D721Med (cell line): Measurements from ENCODE around the gene TLE2.
"Not testable (repeated sequence)": the region's sequence is repeated elsewhere in the genome, so short reads cannot be mapped to it uniquely, and the experiment has no call there.

Source experiments
- DNase-seq: peaks from one replicate; pipeline ENCODE4 v3.0.0; 2011; ENCODE audit warnings: low spot score; ENCODE audit not compliant: insufficient read length
- FAIRE-seq: peaks from 2 replicates; lab custom pipeline; 2011; peaks lifted over from hg19 to GRCh38; lab: Jason Lieb, UNC
- CTCF ChIP-seq: IDR thresholded peaks from 2 replicates; pipeline ENCODE4 v1.5.1; 2012; ENCODE audit warnings: mild to moderate bottlenecking, control low read depth; ENCODE audit not compliant: insufficient read depth; ENCODE audit errors: missing control alignments

TLE2 gene

DNA sequence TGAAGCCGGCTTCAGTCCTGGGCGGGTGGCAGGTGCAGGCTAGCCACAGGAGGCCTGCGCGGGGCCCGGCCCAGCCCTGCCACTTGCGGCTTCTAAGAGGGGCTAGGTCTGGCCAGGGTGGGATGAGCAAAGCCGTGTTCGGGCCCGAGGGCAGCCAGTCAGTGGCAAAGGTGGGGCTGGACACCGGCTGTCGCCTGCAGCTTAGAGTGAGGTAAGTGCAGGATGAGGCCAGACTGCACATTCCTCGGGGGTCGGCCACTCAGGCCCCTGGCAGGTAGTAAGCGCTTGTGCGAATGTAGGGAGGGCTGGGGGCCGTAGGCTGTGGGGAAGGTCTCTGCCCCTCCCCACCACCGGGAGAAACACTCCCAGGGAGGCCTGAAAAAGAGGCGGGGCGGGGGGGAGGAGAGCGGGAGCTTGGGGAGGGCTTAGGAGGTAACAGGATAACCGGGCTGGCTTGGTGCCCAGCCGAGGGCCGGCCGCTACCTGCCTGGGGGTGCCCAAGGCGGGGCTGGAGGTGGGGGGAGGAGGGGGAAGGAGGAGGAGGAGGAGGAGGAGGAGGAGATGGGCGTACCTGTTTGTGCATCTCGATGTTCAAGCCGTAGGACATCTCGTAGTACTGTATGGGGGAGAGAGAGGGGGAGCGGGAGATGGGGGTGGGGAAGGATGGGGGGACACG, 26.8 kb upstream of the TLE2 start:
- DNase-seq = no peak
- no peak for TF ChIP-seq CTCF
- FAIRE-seq = no peak

DNA sequence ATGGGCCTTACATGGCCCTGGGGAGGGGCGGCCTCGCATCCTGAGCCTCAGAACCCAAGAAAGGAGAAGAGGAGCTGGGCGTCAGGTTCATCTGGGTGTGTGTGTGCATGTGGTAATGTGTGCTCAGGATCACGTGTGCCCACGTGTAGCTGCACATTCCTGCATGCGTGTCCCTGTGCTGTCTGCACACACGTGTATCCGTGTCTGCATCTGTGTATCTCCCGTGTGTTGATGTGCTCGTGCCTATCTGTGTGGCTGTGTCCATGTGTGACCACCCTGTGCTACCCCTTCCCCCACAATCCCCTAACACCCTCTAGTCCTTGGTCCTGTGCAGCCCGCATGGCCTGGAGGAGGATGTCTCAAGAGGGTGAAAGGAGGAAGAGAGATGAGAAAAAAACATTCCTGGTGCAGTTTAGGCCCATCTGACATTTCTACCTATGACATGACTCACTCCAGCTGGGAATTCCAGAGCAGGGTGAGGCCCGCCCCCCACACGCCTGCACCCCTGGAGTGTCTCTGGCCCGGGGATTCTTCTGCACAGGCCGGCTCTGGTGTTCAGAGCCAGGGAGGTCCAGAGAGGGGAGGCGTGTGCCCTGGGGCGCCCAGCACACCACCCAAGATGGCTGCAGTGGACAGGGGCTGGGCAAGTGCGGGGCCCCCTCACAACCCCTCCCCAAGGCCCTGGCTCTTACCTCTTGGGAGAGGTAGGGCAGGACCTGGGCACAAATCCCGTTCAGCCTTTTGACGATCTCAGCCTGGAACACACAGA, 26.1 kb upstream of the TLE2 start:
- FAIRE-seq (no peak), DNase-seq (no peak)
- TF ChIP-seq CTCF = no peak

DNA sequence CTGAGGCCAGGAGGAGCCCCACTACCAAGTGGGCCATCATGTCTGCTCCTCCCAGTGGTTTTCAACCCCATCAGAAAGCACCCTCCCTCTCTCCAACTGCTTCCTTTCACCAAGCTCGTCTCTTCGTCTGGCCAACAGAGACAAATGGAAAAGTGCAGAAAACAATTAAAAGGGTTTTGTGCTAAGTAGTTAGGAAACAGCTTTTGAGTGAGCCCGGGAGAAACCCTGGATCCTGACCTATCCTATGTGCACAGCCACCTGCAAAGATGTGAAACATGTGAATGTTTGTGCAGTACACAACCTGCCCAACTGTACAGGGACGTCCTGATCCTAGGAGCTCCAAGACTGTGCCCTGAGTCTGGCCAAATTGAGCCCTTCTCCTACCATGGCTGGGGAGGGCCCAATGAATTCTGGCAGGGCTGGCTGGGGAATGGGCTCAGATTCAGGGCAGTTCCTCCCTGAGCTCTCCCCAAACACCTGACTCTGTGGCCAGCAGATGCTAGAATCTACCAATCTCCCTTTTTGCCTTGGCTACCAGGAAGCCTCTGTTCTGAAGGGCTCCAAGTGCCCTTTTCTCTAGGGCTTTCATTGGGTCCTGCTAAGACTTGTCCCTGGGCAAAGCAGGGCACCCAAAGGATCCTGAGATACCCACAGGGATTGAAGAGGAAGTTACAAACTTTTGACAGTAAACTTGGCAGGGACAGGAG, 25.3 kb upstream of the TLE2 start:
- no peak for DNase-seq
- TF ChIP-seq CTCF = no peak
- no peak for FAIRE-seq

DNA sequence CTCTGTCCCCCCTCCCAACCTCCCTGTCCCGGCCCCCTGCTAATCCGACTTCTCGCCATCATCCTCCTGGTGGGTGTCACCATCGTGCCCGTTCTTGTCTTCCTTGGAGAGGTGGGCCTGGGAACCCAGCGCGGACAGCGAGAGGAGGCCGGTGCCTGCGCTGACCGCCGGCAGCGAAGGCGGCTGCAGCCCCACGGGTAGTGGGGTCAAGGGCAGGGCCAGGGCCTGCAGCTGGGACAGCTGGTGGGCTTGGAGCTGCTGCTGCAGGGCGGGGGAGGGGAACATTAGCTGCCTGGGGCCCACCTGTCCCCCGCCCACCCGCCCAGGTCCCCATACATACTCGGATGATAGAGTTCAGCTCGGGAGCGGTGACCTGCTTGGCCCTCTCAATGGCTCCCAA, 24.7 kb upstream of the TLE2 start:
- DNase-seq = no peak
- TF ChIP-seq CTCF = no peak
- no peak for FAIRE-seq

- FAIRE-seq (no peak), DNase-seq (no peak)
- TF ChIP-seq CTCF = no peak
Measured at GRCh38 chr19:3053218-3053621, 24.1 kb upstream of the TLE2 start.

DNA sequence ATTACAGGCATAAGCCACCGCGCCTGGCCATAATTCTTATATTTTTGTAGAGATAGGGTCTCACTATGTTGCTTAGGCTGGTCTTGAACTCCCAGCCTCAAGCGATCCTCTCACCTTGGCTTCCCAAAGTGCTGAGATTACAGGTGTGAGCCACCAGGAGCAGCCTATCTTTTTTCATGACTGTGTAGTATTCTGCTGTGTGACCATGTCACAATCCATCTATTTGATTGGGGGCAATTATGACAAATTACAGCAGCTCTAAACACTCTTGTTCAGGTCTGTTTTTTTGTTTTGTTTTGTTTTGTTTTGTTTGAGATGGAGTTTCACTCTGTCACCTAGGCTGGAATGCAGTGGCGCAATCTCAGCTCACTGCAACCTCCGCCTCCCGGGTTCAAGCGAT, 20.9 kb upstream of the TLE2 start:
- not testable (repeated sequence) for DNase-seq, FAIRE-seq

GRCh38 chr19:3049089-3049488, 20.0 kb upstream of the TLE2 start:
- DNase-seq (no peak), FAIRE-seq (no peak)
- TF ChIP-seq CTCF = no peak
